Stimulated activated CD4-positive, alpha-beta T cell treated with anti-CD3 and anti-CD28 coated beads, Interleukin-15, amount 100 ng/mL, for 1 hour (primary cell): ENCODE data around the gene BLOC1S3.

ENCODE experiments used
- DNase-seq, 2 donors: peaks; one replicate each; pipeline ENCODE4 v3.0.0-alpha.2; 2020; ENCODE audit warnings: low read depth in 1 of 2, low spot score in 1 of 2

The BLOC1S3 gene

DNA sequence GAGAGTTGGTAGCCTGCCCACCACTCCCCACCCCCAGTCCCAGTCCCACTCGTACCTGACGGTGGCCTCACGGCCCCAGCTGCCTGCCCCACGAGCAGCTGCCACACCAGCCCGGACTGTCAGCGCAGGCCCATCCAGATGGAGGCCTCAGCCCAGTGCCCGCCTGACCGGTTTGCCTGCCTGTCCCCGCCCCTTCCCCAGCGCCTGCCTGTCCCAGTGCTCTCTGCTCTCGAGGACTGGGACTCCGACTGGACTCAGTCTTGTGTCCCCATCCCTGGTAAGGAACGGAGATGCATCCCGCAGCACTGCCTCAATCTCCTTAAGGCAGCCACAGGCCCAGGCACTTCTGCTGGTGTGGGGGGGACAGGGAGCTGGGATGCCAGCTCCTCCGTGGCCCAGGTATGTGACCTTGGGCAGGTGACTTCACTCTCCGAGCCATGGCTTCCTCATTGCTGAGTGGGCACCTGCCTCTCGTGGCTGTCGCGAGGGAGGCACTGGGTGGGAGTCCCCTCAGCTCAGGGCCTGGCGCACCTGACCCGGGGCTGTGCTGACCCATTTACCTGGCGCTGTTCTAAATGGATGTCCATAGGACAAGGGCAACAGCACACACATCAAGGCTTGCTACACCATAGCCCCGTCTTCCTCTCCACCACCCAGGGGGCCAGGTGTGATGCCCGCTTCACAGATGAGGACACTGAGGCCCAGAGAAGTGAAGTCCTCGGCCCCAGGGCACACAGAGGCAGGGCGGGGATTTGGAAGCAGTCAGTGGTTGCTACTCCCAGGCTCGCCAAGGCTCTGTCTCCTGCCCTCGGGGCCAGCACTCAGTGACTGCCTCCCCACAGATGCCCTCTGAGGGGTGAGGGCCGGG, 17.5 kb upstream of the BLOC1S3 start, which contains the start of gene NKPD1:
Gene NKPD1 (minus strand): TSS at position 113 of the 868 bp plus-strand sequence. CDS start 832 bp downstream, outside the sequence.
- DNase-seq, result no peak

DNA sequence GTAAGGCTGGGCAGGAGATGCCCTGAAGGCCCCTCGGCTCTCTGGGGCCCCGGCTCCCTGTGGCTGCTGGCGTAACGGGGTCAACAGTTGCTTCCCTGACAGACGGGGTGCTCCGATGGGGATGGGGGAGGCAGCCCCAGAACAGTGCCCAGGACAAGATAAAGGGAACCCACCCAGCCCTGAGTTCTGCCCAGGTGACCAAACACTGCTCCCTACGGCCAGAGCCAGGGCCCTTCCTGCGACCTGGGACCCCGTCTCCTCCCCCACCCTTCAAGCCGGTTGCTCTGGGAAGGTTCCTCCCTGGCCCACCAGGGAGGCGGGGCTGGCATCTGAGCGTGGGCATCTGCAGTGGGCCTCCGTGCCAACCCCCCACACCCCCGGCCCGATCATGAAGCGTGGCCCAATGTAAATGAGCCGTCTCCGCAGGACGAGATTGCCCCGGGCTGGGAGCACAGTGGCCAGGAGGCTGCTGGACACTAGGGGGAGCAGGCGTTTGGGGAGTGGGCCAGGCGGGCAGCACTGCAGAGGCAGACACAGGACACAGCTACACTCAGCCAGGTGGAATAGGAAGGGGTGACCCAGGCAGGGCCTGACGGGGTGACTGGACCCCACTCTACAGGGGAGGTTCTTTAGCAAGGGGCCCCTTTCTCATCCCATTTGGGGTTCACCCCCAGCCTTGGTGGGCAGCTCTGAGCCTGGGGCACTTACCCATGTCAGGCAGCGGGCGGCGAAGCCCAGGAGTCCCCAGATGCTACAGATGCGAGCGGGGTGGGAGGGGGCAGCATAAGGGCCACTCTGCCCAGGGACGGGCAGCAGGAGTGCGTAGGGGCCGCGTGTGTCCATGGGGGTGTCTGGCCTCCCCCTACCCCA, 16.6 kb upstream of the BLOC1S3 start:
- no peak for DNase-seq

DNA sequence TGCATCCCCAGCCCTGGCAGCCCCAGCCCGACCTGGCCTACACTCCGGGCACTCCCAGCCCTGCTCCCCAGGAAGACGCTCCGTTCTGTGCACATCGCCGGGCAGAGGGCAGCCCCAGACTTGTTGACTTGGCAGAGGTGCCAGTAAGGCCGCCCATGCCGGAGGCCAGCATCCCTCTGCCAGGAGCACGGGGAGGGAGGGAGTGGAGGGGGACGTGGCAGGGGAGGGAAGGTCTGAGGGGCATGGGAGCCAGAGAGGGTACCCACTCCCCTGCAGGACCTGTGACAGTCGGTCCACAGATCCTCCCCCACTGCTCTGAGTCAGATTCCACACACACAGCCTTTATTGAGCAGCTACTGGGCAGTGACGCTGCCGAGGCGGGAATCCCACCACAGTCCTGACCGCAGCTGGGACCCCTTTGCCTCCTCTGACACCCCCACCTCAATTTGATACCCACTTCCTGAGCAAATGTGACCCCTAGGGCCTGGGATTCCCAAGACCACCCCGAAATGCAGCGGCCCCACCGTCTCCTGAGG, 15.9 kb upstream of the BLOC1S3 start:
- DNase-seq, result no peak

DNA sequence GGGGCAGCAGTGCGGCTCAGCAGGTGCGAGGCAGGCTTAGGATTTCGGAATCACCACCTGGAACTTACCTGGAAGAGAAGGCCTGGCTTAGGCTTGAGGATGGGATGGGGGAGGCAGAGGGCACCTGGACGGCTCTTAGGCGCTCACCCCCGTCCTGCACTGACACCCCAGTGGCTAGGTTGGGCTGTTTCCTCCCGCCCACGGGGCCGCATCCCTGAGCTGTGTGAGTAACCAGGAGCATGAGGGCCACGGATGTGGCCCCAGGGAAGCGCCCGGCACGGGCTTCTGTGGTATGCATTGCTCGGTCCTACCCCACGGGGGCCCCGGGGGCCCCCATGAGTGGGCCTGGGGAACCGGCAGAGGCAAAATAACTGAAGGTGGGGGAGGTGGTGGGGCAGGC, 15.4 kb upstream of the BLOC1S3 start:
- no peak for DNase-seq

DNA sequence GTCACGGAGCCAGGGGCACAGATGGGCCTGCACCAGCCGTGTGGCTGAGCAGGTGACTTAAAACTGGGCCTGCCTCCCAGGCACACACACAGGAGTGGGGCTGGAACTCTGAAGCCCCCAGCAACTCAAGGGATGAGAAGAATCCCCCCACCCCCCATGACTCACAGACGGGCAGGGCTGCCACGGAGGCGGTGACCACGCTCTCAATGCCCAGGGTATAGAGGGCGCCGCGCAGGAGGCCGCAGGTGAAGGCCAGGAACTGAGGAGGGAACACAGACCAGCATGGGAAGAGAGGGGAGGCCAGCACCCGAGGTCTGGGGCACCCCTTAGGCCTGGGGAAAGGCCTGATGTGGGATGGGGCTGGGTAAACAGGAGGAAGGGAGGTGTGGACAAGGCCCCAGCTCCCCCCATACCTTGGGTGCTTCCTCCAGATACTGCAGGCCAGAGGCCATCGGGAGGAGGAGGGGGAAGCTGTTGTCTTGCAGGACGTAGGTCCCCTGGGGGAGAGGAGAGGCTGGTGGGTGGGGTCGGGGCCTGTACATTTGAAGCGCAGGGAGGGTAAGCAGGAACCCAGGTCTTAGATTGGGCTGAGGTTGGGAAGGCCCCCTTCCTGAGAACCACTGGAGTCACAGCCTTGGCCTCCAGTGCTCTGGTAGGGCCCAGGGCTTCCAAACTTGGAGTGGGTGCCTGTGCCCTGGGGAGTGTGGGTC, 14.7 kb upstream of the BLOC1S3 start:
- no peak for DNase-seq

DNA sequence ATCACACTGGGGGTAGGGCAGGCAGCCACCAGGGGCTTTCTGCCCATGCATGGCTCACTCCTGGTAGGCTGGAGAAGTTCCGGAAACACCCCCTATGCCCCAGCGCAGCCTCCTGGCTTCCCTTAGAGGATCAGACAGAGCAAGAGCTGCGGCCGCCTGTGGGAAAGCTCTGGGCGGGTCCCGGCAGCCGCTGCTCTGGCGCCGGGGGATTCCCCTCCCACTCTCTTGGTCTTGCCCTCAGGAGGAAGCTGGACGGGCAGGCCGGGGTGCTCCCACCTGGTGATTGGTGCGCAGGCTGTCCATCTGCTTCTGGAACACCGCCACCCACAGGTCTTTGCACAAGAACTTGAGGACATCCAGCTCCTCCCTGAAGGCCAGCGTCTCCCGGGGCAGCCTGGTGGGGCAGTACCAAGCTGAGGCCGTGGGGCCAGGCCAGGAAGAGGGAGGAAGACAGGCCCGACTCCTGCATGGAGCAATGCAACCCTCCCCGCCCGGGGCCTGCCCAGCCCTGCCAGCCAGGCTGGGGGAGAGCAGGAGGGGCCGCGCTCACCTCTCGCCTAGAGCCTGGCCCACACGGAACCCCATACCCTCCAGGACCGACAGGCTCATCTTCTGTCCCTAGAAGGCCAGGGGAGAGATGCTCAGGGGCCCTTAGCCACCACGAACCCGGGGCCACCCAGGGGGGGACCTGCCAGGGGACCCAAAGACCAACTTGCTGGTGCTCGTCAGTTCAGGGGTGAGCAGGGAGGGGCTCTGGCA, 13.8 kb upstream of the BLOC1S3 start:
- peak in 1 of 2 donors; percentile 40 for DNase-seq

DNA sequence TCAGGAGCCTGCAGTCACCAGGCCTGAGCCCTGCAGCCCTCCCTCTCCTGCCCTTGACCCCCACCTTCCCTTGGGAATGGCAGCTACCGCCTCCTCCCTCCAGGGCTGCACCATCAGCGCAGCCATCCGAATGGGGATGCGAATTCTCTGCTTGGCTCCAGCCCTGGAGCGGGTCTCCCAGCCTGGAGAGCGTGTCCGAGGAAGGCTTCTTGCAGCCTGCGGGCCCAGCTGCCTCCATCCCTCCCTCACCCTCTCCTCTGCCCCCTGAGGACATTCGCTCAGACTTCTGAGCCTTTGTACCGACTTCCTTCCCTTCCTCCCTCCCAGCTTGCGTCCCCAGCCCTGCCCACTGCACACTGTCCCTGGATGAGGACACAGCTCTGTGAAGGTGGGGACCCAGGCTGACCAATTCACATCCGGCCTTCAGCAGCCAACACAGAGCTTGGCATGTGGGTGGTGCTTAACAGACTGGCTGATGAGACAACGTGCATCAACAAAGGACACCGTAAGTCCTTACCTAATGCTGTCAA, 11.8 kb upstream of the BLOC1S3 start:
- no peak for DNase-seq

DNA sequence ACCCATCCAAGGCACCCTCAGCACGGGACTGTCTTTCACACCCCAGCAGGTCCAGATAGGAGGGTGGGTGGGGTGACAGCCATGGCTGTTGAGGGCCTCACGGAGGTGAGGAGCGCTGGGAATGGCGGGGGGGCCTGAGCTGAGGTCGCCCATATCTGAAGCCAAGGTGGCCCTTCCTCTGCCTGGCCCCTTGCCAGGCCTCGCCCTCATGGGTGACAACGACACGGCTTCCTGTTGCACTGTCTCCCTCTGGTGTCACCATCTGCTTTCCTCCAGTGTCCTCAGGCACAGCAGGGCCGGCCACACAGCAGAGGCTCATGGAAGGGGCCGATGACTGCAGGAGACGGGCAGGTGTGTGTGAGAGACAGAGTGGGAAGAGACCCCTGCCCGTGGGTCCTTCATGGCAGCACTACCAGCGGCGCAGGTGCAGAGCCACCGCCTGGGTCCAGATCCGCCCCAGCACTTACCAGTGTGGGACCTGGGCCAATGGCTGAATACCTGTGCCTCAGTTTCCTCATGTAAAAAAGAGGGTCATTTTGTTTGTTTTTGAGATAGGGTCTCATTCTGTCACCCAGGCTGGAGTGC, 9.7 kb upstream of the BLOC1S3 start:
- DNase-seq, result no peak

DNA sequence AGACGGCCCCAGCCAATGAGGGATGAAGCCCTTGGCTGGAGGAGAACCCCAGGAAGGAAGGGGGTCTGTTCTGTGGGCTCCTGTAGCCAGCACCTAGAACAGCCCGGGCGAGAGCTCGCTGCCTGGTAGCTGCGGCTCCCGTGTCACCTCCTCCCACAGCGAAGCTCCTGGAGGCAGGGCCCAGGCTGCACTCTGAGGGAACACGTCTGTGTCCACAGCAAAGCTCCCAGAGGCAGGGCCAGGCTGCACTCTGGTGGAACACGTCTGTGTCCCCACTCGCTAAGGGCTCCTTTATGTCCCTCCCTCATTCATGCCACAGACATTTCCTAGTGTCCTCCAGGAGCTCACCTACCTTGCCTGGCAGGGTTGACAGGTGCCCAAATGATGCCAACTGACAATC, 9.0 kb upstream of the BLOC1S3 start:
- DNase-seq, result no peak

DNA sequence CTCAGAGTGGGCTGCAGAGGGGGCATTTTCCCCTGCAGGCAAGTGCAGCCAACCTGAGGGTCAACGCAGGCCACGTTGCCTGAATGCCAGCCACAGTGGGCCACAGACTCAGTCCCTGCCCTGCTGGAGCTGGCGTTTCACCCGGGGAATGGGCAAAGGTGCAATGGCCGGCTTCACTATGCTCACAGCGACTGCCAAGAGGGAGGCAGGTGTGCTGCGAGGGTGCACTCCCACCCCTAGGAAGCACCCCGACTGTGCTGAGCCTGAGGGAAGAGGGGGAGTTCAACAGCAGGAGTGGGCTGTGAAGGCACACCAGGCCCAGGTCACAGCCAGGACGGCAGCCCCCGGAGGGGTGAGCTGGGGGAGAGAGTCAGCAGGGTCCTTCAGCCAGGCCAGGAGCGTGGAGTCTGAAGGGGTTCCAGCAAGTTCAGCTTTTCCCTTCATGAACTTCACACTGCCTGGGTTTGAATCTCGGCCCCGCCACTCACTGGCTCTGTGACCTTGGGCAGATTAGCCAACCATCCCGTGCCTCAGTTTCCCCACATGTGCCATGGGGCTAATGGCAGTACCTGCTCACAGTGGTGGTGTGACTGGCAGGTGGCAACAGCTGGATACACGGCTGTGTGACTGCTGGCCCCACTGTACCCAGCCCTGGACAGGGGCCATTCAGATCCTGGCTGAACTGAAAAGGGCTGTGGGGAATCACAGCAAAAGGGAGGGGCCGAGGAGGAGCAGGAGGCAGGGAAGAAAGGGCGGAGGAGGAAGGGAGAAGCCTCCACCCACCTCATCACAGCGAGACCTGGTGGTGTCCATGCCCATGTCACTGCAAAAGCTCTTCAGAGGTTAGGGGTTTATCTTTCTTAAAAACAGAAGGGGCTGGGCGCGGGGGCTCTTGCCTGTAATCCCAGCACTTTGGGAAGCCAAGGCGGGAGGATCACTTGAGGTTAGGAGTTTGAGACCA, 8.2 kb upstream of the BLOC1S3 start:
- DNase-seq, result no peak

DNA sequence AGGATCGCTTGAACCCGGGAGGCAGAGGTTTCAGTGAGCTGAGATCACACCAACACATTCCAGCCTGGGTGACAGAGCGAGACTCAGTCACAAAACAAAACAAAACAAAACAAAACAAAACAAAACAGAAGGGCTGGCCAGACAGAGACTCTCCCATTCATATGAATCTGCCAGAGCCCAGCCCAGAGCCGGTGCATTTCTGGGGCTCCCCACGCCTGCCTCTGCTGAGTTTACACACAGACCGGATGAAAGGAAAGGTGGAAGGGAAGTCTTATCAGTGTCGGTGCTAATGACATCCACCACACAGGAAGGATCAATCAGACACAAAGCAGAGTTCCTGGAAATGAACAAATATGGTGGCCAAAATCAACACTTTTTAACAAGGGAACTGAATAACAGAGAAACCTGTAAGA, 7.4 kb upstream of the BLOC1S3 start:
- peak in 1 of 2 donors; percentile 23 for DNase-seq

DNA sequence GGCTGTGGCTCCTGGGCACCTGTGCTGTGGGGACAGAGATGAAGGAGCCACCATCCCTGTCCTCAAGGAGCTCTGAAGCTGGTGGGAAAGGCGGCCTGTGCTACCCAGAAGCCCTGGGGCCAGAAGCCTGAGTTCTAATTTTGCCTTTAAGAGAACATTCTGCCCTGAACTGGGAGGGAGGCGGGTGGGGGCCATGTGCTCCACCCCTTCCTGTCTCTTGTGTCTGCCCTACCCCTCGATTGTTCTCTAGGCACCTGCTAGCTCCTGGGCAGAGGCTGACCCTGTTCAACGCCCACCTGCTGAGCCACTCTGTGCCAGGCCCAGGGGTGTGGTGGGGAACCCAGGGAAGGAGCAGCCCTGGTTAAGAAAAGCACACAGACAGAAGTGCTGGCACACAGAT, 6.4 kb upstream of the BLOC1S3 start:
- no peak for DNase-seq

DNA sequence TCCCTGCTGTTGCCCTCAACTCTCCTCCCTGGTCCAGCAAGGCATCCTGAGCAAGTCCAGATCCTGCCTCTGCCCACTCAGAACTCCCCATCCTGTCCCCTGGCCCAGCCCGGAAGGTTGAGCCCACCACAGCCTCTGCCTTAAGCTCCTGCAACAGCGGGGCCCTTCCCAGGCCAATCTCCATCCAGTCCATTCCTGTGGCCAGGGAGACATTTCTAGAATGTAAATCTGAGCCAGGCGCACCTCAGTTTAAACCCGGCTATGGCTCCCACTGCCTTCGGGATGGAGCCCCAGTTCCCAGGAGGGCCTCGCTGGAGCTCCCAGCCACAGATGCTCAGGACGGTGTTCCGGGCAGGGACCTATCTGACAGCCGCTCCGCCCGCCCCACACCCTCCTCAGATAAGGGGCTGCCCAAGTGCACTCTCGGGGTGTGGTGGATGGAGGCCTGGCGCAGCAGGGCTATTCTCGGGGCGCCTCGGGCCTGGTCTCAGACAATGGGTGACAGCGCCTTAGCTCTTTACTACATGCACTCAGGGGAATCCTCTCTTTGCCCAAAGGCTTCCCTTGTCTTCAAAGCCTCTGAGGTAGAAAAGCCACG, 5.9 kb upstream of the BLOC1S3 start:
- DNase-seq, result no peak

DNA sequence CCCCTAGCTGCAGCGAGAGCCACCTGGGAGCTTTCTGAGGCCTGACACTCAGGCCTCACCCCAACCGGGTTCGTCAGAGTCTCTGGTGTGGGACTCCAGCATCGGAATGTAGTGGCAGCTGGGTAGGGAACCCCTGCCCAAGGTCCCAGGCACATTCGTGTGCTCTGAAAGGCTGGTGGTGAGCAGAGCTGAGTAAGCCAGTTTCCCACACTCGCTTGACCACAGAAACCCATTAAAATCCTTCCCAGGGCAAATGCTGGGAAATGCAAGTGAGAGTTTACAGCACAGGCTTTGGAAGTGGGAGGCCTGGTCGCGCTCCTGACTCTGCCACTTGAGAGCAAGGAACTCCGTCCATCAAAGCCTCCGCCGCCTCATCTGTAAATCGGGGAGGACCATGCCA, 4.8 kb upstream of the BLOC1S3 start:
- DNase-seq, result no peak

DNA sequence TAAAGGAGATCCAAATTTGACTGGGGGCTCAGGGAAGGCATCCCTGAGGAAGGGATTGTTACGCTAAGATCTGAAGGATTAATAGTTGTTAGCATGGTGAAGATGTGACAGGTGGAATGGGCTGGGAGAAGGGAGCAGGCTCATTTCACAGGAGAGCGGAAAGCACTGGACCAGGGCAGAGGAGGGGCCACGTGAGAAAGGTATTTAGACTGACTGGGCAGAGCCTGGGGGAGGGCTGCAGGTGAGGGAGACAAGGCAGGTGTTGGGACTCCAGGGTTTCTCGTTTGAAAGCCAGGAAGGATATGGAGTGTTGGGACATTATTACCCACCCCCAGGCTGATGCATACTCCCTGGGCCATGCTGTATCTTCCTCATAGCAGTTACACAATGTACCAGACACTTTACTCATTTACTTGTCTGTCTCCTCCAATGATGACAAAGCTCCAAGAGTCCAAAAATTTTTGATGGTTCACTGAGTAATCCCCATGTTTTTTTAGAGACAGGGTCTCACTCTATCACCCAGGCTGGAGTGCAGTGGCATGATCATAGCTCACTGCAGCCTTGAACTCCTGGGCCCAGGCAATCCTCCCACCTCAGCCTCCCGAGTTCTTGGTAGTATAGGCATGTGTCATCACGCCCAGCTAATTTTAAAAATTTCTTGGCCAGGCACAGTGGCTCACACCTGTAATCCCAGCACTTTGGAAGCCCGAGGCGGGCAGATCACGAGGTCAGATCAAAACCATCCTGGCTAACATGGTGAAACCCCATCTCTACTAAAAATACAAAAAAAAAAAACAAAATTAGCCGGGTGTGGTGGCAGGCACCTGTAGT, 2.9 kb upstream of the BLOC1S3 start:
- no peak for DNase-seq

DNA sequence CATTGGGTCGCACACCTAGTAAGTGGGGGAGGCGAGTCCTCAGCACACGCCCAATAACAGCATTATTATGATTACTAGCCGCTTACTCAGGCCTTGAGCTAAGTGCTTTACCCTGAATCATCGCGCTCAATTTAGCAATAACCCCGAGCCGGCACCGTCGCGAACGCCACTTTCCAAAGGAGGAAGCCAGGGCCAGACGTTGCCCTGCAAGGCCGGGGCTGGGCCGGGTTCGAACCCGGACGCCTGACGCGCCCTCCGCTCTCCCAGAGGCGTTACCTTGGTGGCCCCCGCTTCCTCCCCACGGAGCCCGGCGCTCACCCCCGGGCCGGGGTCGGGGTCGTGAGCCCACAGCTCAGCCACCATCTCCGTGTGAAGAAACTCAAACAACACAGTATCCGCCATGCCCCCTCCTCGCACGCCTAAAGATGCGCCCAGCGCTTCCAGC, 745 bp upstream of the BLOC1S3 start, which contains the start of gene TRAPPC6A:
Gene TRAPPC6A (minus strand): TSS at position 421 of the 445 bp plus-strand sequence. CDS start 19 bp downstream, at position 402.
- no peak for DNase-seq
